WTC11 (cell line): Measurements from ENCODE around the gene RALA. TPM values are rescaled to one million over a fixed set of nuclear protein-coding genes. Genes with fewer than 3 reads are reported as not detected.

Source experiments
- ATAC-seq: fragments of 200-7000 bp; cut with Tn5 transposase; 2 replicates; pipeline ENCODE4 v1.10.0; 2021; ENCODE audit warnings: mild to moderate bottlenecking, moderate library complexity
- CTCF ChIA-PET: fragments of 300-600 bp; sonication (Branson Sonifier 250); formaldehyde crosslinking; loops from one replicate; lab custom pipeline; 2021; ENCODE audit warnings: antibody characterized with exemption; lab: Charles Lee
- POLR2A ChIA-PET: fragments of 350-600 bp; sonication (Branson Sonifier 250); formaldehyde crosslinking; loops from one replicate; lab custom pipeline; 2021; ENCODE audit warnings: antibody characterized with exemption; lab: Charles Lee
- DNase-seq: peaks from one replicate; pipeline ENCODE4 v3.0.0; 2021; ENCODE audit warnings: low spot score
- H3K27ac Mint-ChIP-seq: 2 replicates; pipeline ENCODE4 v1.8.0; 2021; ENCODE audit warnings: mixed read lengths
- H3K27me3 Mint-ChIP-seq: 2 replicates; pipeline ENCODE4 v1.8.0; 2021; ENCODE audit warnings: low read depth, mild to moderate bottlenecking, moderate library complexity, mixed read lengths
- H3K36me3 Mint-ChIP-seq: 2 replicates; pipeline ENCODE4 v1.8.0; 2021; ENCODE audit warnings: mixed read lengths
- H3K4me1 Mint-ChIP-seq: 2 replicates; pipeline ENCODE4 v1.8.0; 2022; ENCODE audit warnings: mixed read lengths
- H3K4me3 Mint-ChIP-seq: 2 replicates; pipeline ENCODE4 v1.8.0; 2021; ENCODE audit warnings: mild to moderate bottlenecking, moderate library complexity, mixed read lengths
- H3K9me3 Mint-ChIP-seq: 2 replicates; pipeline ENCODE4 v1.8.0; 2021; ENCODE audit warnings: mixed read lengths
- CREM ChIP-seq: sonication (generic); formaldehyde crosslinking; IDR thresholded peaks from 2 replicates; pipeline ENCODE4 v1.8.1; 2022; ENCODE audit warnings: mild to moderate bottlenecking, missing genetic modification reagents, moderate library complexity
- ETV6 ChIP-seq: sonication (generic); formaldehyde crosslinking; IDR thresholded peaks from 2 replicates; pipeline ENCODE4 v1.8.1; 2022; ENCODE audit warnings: mild to moderate bottlenecking, missing genetic modification reagents
- JAZF1 ChIP-seq: fragments of 250-450 bp; sonication (Bioruptor Pico); IDR thresholded peaks from 2 replicates; pipeline ENCODE4 v1.9.0; 2021; ENCODE audit warnings: moderate library complexity, mild to moderate bottlenecking, inconsistent platforms
- NFE2L1 ChIP-seq: sonication (generic); formaldehyde crosslinking; IDR thresholded peaks from 2 replicates; pipeline ENCODE4 v1.8.1; 2023; ENCODE audit warnings: missing genetic modification reagents
- RELA ChIP-seq: sonication (generic); formaldehyde crosslinking; IDR thresholded peaks from 2 replicates; pipeline ENCODE4 v1.8.1; 2022; ENCODE audit warnings: missing genetic modification reagents, mild to moderate bottlenecking, borderline replicate concordance
- TP53 ChIP-seq: sonication (generic); formaldehyde crosslinking; IDR thresholded peaks from 2 replicates; pipeline ENCODE4 v1.8.1; 2023; ENCODE audit warnings: mild to moderate bottlenecking, missing genetic modification reagents
- ZNF138 ChIP-seq: sonication (generic); formaldehyde crosslinking; conservative IDR thresholded peaks from 2 replicates; pipeline ENCODE4 v1.8.1; 2022; ENCODE audit warnings: mild to moderate bottlenecking, moderate library complexity, missing genetic modification reagents
- total RNA-seq: library from RNA; stranded (reverse); gene quantifications from 3 replicates; pipeline ENCODE4 v1.2.3, GENCODE V29; 2021
- TF ChIP-seq, protein P1 (sequence below): fragments of 250-450 bp; sonication (Bioruptor Pico); IDR thresholded peaks from 2 replicates; pipeline ENCODE4 v1.9.0; 2021; ENCODE audit warnings: mild to moderate bottlenecking
- TF ChIP-seq, protein P2 (sequence below): sonication (generic); formaldehyde crosslinking; IDR thresholded peaks from 2 replicates; pipeline ENCODE4 v1.8.1; 2023; ENCODE audit warnings: mild to moderate bottlenecking, missing genetic modification reagents, moderate library complexity
- TF ChIP-seq, protein P3 (sequence below): sonication (generic); formaldehyde crosslinking; IDR thresholded peaks from 2 replicates; pipeline ENCODE4 v1.8.0; 2022; ENCODE audit warnings: mild to moderate bottlenecking, missing genetic modification reagents
- TF ChIP-seq, protein P4 (sequence below): fragments of 250-450 bp; sonication (Bioruptor Pico); IDR thresholded peaks from 2 replicates; pipeline ENCODE4 v1.9.0; 2021; ENCODE audit warnings: mild to moderate bottlenecking
- TF ChIP-seq, protein P5 (sequence below): sonication (generic); formaldehyde crosslinking; IDR thresholded peaks from 2 replicates; pipeline ENCODE4 v1.8.1; 2022; ENCODE audit warnings: missing genetic modification reagents, borderline replicate concordance
- TF ChIP-seq, protein P6 (sequence below): sonication (generic); formaldehyde crosslinking; IDR thresholded peaks from 2 replicates; pipeline ENCODE4 v1.8.1; 2023; ENCODE audit warnings: mild to moderate bottlenecking, missing genetic modification reagents
- TF ChIP-seq, protein P7 (sequence below): sonication (generic); formaldehyde crosslinking; IDR thresholded peaks from 2 replicates; pipeline ENCODE4 v1.8.0; 2022; ENCODE audit warnings: mild to moderate bottlenecking, missing genetic modification reagents
- TF ChIP-seq, protein P8 (sequence below): sonication (generic); formaldehyde crosslinking; IDR thresholded peaks from 2 replicates; pipeline ENCODE4 v1.8.1; 2022; ENCODE audit warnings: low read depth, mild to moderate bottlenecking, moderate library complexity, missing genetic modification reagents, borderline replicate concordance
- TF ChIP-seq, protein P9 (sequence below): fragments of 200-600 bp; IDR thresholded peaks from 2 replicates; pipeline ENCODE4 v1.8.0; 2022; ENCODE audit warnings: antibody characterized with exemption

Gene RALA
- total RNA-seq, 1 experiment from 2014 or later = 57.3 TPM

DNA sequence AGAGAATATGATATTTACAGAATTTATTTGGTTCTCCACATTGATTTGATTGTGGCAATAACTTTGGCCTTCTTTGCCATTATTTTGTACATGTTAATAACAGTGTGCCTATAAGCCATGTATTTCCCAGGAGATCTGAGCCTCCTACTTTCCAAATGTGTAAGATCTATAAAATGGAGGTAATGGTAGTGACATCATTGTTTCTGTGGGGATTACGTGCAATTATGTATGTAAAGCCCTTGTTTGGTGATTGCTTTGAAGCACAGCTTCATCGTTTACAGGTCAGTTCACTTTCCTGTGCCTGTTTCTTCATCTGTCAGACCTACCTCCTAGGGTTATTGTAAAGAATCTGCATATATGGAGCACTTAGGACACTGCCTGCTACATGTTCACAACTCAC, 39.8 kb upstream of the RALA start (continued):
- TF ChIP-seq, protein P1, sequence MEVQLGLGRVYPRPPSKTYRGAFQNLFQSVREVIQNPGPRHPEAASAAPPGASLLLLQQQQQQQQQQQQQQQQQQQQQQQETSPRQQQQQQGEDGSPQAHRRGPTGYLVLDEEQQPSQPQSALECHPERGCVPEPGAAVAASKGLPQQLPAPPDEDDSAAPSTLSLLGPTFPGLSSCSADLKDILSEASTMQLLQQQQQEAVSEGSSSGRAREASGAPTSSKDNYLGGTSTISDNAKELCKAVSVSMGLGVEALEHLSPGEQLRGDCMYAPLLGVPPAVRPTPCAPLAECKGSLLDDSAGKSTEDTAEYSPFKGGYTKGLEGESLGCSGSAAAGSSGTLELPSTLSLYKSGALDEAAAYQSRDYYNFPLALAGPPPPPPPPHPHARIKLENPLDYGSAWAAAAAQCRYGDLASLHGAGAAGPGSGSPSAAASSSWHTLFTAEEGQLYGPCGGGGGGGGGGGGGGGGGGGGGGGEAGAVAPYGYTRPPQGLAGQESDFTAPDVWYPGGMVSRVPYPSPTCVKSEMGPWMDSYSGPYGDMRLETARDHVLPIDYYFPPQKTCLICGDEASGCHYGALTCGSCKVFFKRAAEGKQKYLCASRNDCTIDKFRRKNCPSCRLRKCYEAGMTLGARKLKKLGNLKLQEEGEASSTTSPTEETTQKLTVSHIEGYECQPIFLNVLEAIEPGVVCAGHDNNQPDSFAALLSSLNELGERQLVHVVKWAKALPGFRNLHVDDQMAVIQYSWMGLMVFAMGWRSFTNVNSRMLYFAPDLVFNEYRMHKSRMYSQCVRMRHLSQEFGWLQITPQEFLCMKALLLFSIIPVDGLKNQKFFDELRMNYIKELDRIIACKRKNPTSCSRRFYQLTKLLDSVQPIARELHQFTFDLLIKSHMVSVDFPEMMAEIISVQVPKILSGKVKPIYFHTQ (CRISPR knock-in tag) = no peak
- TF ChIP-seq TP53 (CRISPR knock-in tag) (no peak), ETV6 (CRISPR knock-in tag) (no peak)
- TF ChIP-seq, protein P2, sequence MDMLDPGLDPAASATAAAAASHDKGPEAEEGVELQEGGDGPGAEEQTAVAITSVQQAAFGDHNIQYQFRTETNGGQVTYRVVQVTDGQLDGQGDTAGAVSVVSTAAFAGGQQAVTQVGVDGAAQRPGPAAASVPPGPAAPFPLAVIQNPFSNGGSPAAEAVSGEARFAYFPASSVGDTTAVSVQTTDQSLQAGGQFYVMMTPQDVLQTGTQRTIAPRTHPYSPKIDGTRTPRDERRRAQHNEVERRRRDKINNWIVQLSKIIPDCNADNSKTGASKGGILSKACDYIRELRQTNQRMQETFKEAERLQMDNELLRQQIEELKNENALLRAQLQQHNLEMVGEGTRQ (CRISPR knock-in tag) = no peak

DNA sequence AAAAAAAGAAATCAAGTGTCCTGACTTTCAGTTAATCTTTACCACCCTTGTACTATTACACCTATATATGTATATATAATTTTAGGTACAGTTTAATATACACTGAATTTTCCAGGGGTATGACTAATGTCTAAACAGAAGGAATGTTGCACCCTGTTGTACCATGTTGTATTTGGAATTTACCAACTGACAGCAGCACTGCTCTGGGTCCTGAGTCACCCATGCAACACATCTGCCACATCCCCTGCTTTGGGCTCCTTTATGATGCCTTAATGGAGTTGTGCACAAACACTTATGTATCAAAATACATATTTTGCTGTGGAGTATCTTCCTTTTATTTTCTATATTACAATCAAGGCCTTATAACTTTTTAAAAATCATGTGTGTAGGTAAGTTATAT, 36.0 kb upstream of the RALA start:
- Mint-ChIP-seq H3K27me3 (no peaks in the 10 kb centered on the region; the same call in 1 of the 2 replicates), H3K27ac (no peak overlapping the region)
- TF ChIP-seq, protein P3, sequence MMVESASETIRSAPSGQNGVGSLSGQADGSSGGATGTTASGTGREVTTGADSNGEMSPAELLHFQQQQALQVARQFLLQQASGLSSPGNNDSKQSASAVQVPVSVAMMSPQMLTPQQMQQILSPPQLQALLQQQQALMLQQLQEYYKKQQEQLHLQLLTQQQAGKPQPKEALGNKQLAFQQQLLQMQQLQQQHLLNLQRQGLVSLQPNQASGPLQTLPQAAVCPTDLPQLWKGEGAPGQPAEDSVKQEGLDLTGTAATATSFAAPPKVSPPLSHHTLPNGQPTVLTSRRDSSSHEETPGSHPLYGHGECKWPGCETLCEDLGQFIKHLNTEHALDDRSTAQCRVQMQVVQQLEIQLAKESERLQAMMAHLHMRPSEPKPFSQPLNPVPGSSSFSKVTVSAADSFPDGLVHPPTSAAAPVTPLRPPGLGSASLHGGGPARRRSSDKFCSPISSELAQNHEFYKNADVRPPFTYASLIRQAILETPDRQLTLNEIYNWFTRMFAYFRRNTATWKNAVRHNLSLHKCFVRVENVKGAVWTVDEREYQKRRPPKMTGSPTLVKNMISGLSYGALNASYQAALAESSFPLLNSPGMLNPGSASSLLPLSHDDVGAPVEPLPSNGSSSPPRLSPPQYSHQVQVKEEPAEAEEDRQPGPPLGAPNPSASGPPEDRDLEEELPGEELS (CRISPR knock-in tag) = no peak
- no peak for TF ChIP-seq JAZF1 (CRISPR knock-in tag)
- no peak for TF ChIP-seq RELA
- TF ChIP-seq, protein P4, sequence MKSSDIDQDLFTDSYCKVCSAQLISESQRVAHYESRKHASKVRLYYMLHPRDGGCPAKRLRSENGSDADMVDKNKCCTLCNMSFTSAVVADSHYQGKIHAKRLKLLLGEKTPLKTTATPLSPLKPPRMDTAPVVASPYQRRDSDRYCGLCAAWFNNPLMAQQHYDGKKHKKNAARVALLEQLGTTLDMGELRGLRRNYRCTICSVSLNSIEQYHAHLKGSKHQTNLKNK (CRISPR knock-in tag) = no peak

DNA sequence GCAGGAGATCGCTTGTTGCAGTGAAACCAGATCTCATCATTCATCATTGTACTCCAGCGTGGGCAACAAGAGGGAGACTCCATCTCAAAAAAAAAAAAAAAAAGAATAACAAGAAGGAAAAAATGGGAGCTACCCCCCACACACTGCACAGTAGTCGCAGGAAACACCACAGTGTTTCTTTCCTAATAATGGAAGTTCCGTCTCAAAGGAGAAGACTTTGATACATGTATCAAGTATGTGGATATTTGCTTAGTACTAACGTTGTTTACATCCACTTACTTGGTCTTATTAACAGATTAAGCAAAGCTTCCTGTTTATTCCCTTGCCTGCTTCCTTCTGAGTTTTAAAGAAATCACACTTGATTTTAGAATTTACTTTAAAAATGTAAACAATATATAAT, 35.0 kb upstream of the RALA start:
- ChIA-PET CTCF (interaction anchor here (1.0 to 2.3 kb wide), 4 partner anchors 8 to 158 kb away, joined by 3 to 37 read pairs (median 11); no protein-coding TSS in a partner anchor), POLR2A (no interaction called here)
- TF ChIP-seq CREM (CRISPR knock-in tag) (no peak), ZNF138 (no peak), NFE2L1 (CRISPR knock-in tag) (no peak)
- TF ChIP-seq, protein P5, sequence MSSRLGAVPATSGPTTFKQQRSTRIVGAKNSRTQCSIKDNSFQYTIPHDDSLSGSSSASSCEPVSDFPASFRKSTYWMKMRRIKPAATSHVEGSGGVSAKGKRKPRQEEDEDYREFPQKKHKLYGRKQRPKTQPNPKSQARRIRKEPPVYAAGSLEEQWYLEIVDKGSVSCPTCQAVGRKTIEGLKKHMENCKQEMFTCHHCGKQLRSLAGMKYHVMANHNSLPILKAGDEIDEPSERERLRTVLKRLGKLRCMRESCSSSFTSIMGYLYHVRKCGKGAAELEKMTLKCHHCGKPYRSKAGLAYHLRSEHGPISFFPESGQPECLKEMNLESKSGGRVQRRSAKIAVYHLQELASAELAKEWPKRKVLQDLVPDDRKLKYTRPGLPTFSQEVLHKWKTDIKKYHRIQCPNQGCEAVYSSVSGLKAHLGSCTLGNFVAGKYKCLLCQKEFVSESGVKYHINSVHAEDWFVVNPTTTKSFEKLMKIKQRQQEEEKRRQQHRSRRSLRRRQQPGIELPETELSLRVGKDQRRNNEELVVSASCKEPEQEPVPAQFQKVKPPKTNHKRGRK (CRISPR knock-in tag) = no peak
- TF ChIP-seq, protein P6, sequence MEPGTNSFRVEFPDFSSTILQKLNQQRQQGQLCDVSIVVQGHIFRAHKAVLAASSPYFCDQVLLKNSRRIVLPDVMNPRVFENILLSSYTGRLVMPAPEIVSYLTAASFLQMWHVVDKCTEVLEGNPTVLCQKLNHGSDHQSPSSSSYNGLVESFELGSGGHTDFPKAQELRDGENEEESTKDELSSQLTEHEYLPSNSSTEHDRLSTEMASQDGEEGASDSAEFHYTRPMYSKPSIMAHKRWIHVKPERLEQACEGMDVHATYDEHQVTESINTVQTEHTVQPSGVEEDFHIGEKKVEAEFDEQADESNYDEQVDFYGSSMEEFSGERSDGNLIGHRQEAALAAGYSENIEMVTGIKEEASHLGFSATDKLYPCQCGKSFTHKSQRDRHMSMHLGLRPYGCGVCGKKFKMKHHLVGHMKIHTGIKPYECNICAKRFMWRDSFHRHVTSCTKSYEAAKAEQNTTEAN (CRISPR knock-in tag) = no peak
- TF ChIP-seq, protein P7, sequence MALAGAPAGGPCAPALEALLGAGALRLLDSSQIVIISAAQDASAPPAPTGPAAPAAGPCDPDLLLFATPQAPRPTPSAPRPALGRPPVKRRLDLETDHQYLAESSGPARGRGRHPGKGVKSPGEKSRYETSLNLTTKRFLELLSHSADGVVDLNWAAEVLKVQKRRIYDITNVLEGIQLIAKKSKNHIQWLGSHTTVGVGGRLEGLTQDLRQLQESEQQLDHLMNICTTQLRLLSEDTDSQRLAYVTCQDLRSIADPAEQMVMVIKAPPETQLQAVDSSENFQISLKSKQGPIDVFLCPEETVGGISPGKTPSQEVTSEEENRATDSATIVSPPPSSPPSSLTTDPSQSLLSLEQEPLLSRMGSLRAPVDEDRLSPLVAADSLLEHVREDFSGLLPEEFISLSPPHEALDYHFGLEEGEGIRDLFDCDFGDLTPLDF = no peak
- TF ChIP-seq, protein P8, sequence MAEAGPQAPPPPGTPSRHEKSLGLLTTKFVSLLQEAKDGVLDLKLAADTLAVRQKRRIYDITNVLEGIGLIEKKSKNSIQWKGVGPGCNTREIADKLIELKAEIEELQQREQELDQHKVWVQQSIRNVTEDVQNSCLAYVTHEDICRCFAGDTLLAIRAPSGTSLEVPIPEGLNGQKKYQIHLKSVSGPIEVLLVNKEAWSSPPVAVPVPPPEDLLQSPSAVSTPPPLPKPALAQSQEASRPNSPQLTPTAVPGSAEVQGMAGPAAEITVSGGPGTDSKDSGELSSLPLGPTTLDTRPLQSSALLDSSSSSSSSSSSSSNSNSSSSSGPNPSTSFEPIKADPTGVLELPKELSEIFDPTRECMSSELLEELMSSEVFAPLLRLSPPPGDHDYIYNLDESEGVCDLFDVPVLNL = no peak
- TF ChIP-seq, protein P9, sequence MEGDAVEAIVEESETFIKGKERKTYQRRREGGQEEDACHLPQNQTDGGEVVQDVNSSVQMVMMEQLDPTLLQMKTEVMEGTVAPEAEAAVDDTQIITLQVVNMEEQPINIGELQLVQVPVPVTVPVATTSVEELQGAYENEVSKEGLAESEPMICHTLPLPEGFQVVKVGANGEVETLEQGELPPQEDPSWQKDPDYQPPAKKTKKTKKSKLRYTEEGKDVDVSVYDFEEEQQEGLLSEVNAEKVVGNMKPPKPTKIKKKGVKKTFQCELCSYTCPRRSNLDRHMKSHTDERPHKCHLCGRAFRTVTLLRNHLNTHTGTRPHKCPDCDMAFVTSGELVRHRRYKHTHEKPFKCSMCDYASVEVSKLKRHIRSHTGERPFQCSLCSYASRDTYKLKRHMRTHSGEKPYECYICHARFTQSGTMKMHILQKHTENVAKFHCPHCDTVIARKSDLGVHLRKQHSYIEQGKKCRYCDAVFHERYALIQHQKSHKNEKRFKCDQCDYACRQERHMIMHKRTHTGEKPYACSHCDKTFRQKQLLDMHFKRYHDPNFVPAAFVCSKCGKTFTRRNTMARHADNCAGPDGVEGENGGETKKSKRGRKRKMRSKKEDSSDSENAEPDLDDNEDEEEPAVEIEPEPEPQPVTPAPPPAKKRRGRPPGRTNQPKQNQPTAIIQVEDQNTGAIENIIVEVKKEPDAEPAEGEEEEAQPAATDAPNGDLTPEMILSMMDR = no peak
- no peaks in the 10 kb centered on the region; the same call in 1 of the 2 replicates for H3K27me3 Mint-ChIP-seq
- ATAC-seq (no peak), DNase-seq (no peak)
- peaks cover 20% of the 10 kb centered on the region for H3K4me1 Mint-ChIP-seq
- H3K27ac Mint-ChIP-seq = no peak overlapping the region
- 0 out of 2 replicates have a peak, but pooled peaks cover 5% of the 10 kb centered on the region for H3K9me3 Mint-ChIP-seq
- no peak overlapping the region for H3K4me3 Mint-ChIP-seq
- H3K36me3 Mint-ChIP-seq = no peaks in the 10 kb centered on the region

More for the DNA sequence above, 36.0 kb upstream of the RALA start:
- H3K4me1 Mint-ChIP-seq = peaks cover 24% of the 10 kb centered on the region
- H3K9me3 Mint-ChIP-seq = 0 out of 2 replicates have a peak, but pooled peaks cover 5% of the 10 kb centered on the region
- ChIA-PET CTCF (no interaction called here), POLR2A (no interaction called here)
- DNase-seq (no peak), ATAC-seq (no peak)
- no peak overlapping the region for H3K4me3 Mint-ChIP-seq
- H3K36me3 Mint-ChIP-seq = no peaks in the 10 kb centered on the region
